Measurements from ENCODE around the gene ZNF492. TPM values are rescaled to one million over a fixed set of nuclear protein-coding genes. Genes with fewer than 3 reads are reported as not detected.

The ZNF492 gene
- total RNA-seq, result 0.43 and 0.79 TPM in 2 replicates

DNA sequence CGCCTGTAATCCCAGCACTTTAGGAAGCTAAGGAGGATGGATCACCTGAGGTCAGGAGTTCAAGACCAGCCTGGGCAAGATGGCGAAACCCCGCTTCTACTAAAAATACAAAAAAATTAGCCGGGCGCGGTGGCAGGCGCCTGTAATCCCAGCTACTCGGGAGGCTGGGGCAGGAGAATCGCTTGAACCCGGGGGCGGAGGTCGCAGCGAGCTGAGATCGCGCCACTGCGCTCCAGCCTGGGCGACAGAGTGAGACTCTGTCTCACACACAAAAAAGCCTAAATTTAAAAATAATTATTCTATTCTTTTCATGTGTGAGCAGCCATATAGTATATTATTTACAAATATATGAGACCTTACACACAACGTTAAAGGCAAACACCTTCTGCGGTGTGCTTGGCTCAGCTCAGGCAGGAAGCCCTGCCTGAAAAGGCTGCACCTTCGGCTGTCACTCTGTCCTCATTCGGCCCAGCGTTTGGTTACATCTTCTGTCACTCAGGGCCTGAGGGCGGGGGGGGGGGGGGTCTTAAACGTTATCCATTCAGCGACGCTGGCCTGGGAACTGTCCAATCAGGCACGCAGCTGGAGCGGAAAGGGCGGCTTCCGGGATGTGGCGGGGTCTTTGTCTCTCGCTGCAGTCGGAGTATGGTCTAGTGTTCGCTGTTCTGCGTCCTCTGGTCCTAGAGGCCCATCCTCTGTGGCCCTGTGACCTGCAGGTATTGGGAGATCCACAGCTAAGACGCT, at the start of gene ZNF492:
ZNF492 (plus strand) TSS at position 619 of the 744 bp plus-strand sequence. CDS start 19,076 bp downstream, outside the sequence.

Small RNAs within 50 kb of the gene (small RNA-seq; reads per million reads assigned to genes)
- not detected for gene AC011467.2

Other genes with a start within 250 kb of the ZNF492 start
- 1.2 and 1.4 TPM in 2 replicates for gene ZNF98, start 212.0 kb upstream of the ZNF492 start, total RNA-seq
- 0.11 and 0.39 TPM in 2 replicates for gene ZNF99, start 149.8 kb downstream of the ZNF492 start, total RNA-seq
- gene ZNF723, start 198.0 kb downstream of the ZNF492 start, total RNA-seq, result not detected in 2 replicates

Measured in placental epithelial cell (primary cell).